GM12864 (cell line): ENCODE measurements around the gene XPR1.
A peak's percentile ranks its signal among the peaks of the same experiment; 100 is the strongest.

Source experiments
- DNase-seq: peaks from one replicate; pipeline ENCODE4 v3.0.0-alpha.2; 2011; ENCODE audit warnings: low read depth
- H3K4me3 ChIP-seq: 2 replicates; pipeline ENCODE4 v1.5.1; 2011; ENCODE audit warnings: mild to moderate bottlenecking, low read depth, low read length, control low read depth
- CTCF ChIP-seq: IDR thresholded peaks from 2 replicates; pipeline ENCODE4 v1.5.1; 2011; ENCODE audit warnings: low read depth, mild to moderate bottlenecking, moderate library complexity, low read length, control low read depth, inconsistent platforms; ENCODE audit errors: missing control alignments

The XPR1 gene

GRCh38 chr1:180859306-180859705 lies 227.5 kb downstream of the XPR1 start:
- H3K4me3 ChIP-seq, result no peak overlapping the region
- TF ChIP-seq CTCF, result no peak
- no peak for DNase-seq

GRCh38 chr1:180860535-180860934 lies 228.7 kb downstream of the XPR1 start:
- TF ChIP-seq CTCF, result no peak

DNA sequence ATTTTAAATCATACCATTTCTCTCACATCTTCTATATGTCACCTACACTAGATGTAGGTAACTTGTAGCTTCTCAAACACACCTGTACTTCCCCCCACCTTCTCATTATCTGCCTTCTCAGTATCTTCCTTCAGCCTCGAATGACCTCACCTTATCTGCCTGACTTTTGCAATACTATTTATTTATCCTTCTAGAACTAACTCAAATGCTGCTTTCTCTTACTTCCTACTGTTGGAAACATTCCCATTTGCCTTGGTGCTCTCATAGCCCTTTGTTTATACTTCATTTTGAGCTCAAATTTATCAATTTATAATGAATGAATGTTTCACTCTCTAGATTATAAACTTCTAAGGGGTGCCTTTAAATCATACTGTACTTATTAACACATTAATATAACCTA lies 230.5 kb downstream of the XPR1 start:
- no peak for DNase-seq
- TF ChIP-seq CTCF, result no peak
- no peak overlapping the region for H3K4me3 ChIP-seq

More at GRCh38 chr1:180860535-180860934, 228.7 kb downstream of the XPR1 start:
- no peak for DNase-seq
- H3K4me3 ChIP-seq, result no peak overlapping the region

DNA sequence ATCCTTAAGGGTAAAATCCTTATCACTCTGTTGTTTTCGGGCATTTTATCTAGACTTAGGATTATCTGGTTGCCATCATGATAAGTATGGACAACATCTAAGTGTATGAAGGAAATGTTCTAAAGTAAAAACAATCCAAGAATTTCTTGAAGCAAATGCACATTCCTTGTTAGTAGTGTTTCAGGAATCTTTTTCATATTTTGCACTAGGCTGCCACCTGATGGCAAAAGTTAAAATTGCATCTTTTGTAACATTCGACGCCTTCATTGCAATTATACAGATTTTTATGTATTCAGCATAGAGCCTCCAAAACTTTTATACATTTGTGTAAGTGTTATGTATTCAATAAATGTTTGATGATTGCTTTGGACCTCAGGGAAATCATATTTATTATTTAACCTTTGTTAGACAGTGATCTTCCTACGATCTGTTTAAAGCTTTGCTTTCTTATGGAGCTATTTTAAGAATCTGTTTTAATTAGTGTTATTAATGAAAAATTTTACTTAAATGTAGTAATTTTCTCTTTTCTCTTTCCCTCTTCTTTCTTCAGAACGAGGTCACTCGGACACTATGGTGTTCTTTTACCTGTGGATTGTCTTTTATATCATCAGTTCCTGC lies 231.4 kb downstream of the XPR1 start:
- H3K4me3 ChIP-seq, result no peak overlapping the region
- TF ChIP-seq CTCF, result peak; percentile 59
- DNase-seq, result no peak

- no peak overlapping the region for H3K4me3 ChIP-seq
- TF ChIP-seq CTCF, result peak; percentile 45
- peak; percentile 15 for DNase-seq
Measured at GRCh38 chr1:180881806-180882509, 250.1 kb downstream of the XPR1 start.

DNA sequence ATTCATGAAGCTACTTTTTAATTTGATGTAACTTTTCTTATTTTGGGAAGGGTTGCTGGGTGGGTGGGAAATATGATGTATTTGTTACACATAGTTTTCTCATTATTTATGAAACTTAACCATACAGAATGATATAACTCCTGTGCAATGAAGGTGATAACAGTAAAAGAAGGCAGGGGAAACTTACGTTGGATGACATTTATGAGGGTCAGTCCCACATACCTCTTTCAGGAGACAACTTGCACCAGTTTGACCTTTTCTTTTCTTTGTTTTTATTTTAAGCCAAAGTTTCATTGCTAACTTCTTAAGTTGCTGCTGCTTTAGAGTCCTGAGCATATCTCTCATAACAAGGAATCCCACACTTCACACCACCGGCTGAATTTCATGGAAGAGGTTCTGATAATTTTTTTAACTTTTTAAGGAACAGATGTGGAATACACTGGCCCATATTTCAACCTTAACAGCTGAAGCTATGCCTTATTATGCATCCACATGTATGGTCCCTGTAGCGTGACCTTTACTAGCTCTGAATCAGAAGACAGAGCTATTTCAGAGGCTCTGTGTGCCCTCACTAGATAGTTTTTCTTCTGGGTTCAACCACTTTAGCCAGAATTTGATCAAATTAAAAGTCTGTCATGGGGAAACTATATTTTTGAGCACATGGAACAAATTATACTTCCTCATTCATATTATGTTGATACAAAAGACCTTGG lies 252.9 kb downstream of the XPR1 start:
- DNase-seq, result no peak
- no peak for TF ChIP-seq CTCF

More for the DNA sequence above, 252.9 kb downstream of the XPR1 start:
- H3K4me3 ChIP-seq, result no peak overlapping the region
